Activated gamma-delta T cell (primary cell): Measurements from ENCODE around the gene RASA4B.

Source experiments
- DNase-seq: peaks from one replicate; lab custom pipeline; 2025; lab: John Stamatoyannopoulos, UW

RASA4B gene

DNA sequence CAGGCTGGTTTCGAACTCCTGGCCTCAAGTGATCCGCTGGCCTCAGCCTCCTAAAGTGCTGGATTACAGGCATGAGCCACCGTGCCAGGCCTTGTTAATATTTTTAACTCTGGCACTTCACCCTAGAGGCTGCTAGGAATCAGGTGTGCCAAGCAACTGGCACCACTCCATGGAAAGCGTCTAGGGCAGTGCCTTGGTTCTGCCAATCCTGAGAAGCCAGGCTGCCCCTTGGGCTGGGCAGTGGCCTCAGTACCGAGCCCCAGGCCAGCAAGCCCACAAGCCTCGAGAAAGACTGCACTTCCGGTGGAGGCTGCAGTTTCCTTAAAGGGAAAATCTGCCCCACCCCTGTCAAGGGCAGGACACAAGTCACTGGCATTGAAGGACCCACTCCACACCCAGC is 64.3 kb downstream of the RASA4B start:
- no peak for DNase-seq

DNA sequence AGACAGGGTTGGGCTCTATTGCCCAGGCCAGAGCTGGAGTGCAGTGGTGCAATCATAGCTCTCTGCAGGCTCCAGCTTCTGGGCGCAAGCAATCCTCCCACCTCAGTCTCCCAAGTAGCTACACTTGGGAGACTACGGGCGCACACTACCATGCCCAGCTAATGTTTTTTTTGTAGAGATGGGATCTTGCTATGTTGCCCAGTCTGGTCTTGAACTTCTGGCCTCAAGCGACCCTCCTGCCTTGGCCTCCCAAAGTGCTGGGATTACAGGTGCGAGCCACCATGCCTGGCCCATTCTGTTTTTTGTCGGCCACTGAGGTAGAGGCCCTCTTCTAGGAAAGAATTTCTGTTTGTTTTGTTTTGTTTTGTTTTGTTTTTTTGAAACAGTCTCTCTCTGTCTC is 65.1 kb downstream of the RASA4B start:
- no peak for DNase-seq

DNA sequence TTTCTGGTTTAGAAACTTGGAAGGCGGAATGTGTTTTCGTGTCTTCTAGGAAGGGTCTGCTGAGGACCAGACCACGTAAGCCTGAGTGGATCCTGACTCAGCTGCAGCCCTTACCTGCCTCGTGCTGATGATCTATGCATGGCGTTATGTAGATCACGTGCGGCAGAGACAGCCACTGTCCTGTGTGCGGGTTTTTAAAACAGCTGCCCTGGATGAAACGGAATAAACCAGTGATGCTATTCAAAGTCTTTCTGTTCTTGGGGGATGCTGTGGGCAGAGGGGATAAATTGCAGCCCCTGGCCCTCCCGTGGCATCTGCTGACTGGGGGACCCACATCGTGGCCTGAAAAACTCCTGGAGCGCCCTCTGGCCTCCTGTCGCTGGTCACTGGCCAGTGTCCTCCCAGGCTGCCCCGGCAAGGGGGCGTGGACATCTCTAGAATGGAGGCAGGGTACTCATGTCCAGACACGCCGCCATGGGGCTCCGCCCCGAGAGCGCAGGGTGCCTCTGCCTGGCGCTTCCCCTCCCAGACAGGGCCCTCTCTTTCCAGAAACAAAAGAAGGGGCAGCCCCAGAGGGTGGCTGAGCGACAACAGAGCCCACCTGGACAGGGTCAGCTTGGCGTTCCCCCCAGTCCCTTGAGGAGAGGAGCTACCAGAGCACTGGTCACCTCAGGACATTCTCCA is 66.1 kb downstream of the RASA4B start:
- no peak for DNase-seq

DNA sequence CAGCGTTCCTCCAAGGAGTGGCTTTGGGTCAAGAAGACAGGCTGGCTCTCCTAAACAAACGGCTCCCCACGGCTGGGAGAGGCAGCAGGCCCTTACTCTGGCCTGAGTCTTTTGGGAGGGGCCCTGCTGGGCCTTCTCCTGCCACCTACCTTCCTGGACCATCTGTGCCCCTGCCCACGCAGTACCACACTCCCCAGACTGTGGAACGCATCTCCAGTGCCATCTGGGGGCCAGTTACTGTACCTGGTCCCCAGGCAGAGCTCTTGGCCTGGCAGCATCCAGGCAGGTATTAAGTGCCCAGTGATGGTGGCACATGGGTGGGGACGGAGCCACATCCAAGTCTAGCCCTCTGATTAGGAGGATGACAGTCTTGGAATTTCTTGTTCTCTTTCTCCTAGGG is 67.3 kb downstream of the RASA4B start:
- DNase-seq, result no peak

DNA sequence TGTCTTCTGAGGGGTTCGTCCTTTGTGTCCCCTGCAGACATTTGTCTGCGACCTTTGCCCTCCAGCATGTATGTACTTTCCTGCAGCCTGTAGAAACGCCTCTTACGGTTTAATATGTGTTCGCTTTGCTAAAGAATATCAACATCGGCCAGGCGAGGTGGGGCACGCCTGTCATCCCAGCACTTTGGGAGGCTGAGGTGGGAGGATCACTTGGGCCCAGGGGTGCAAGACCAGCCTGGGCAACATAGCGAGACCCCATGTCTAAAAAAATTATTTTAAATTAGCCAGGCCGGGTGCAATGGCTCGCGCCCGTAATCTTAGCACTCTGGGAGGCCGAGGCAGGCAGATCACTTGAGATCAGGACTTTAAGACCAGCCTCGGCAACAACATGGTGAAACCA is 68.4 kb downstream of the RASA4B start:
- no peak for DNase-seq

DNA sequence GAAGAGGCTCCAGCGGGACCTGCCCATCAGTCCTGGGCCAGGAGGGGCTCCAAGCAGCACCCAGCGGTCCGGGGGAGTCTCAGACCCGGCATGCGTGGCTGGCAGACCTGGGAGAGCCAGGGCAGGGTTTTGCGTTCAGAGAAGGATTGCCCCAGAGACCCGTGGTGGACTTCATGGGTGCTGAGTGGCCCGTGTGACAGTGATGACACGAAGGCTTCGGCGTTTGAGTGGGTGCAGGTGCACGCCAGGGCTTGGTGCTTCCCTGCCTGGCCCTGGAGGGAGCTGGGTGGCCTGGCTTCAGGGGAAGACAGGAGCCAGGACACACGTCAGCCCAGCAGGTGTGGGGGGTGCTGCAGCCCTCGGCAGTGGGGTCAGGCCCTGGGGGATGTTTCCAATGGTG is 70.3 kb downstream of the RASA4B start:
- DNase-seq, result no peak

DNA sequence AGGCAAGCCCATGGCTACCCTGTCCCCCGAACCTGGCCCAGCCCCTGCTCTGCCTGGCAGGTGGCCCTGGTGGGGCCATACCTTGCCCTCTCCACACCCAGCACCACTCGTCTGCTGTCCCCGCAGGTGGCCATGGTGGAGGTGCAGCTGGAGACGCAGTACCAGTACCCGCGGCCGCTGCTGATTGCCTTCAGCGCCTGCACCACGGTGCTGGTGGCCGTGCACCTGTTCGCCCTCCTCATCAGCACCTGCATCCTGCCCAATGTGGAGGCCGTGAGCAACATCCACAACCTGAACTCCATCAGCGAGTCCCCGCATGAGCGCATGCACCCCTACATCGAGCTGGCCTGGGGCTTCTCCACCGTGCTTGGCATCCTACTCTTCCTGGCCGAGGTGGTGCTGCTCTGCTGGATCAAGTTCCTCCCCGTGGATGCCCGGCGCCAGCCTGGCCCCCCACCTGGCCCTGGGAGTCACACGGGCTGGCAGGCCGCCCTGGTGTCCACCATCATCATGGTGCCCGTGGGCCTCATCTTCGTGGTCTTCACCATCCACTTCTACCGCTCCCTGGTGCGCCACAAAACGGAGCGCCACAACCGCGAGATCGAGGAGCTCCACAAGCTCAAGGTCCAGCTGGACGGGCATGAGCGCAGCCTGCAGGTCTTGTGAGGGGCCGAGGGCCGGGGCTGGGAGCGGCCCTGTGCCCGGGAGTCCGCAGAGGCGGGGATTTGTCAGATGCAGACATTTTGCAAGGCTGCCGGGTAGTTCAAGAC is 71.0 kb downstream of the RASA4B start:
- no peak for DNase-seq

DNA sequence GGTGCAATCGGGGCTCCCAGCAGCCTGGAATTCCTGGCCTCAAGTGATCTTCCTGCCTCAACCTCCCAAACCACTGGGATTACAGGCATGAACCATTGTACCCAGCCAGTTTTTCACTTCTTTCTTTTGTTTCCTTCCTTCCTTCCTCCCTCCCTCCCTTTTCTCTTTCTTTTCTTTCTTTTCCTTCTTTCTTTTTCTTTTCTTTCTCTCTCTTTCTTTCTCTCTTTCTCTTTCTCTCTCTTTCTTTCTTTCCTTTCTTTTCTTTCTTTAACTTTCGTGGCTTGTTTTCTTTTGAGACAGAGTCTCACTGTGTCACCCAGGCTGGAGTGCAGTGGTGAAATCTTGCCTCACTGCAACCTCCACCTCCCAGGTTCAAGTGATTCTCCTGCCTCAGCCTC is 71.9 kb downstream of the RASA4B start:
- no peak for DNase-seq

DNA sequence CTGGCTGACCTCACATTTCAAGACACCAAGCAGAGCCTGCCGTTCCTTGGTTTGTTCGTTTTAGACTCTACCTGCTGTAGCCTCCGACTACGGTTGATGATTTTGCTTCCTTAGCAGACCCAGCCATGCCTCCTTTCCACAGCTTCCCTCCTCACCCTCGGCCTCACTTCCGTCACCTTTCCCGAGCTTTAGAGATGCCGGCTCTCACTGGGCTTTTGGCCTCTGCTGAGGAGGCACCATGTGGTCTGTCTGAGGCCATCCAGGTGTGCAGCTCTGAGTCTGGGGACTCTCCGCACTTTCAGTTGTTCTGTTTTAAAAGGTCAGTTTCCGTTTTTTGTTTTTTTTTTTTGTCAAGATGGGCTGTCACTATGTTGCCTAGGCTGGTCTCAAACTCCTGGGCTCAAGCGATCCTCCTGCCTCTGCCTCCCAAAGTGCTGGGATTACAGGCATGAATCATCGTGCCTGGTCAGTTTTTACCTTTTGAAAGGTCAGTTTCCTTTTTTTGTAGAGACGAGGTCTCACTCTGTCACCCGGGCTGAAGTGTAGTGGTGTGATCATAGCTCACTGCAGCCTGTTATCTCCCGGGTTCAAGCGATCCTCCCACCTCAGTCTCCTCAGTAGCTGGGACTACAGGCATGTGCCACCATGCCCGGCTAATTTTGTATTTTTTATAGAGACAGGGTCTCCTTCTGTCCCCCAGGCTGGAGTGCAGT is 72.5 kb downstream of the RASA4B start:
- no peak for DNase-seq

DNA sequence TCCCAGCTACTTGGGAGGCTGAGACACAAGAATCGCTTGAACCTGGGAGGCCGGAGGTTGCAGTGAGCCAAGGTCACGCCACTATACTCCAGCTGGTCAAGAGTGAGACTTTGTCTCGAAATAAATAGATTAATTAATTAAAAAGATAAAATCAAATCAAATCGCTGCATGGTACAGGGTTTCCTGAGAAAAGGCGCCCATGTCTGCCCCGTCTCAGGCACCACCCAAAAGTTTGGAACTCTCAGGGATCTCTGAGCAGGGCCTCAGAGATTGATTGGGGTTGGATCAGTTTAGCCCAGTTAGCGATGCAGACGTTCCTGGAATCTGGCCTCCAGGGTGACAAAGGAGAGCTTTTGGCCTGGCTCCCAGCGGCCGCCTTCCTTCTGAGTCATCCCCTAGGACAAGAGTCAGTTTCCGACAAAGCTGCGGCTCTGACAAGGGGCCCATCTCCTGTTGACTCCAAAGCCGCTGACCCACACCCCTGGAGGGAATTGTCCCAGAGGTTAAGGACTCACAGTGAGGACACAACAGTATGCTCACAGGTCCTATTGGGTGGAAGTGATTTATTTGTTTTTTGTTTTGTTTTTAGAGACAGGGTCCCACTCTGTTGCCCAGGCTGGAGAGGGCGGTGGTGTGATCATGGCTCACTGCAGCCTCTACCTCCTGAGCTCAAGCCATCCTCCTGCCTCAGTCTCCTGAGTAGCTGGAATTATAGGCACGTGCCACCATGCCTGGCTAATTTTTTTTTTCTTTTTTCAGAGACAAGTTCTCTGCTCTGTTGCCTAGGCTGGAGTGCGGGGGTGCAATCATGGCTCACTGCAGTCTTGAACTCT is 77.4 kb downstream of the RASA4B start:
- DNase-seq, result no peak

DNA sequence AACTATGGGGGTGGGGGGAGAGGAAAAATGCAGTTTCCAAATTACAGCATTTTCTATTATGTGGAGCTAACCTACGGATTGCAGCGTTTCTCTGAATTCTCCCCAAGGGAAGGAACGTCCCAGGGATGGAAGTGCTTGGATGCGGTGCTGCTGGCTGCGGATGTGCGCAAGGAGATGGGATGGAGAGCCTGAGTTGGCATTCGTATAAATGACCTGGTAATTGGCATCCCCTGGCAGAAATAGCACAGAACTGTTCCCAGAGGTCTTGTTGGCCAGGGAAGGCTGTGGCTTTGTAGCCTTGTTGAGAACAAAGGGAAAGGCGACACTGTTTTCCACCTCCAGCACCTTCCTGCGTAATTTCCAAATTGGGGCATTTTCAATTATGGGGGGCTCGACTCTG is 81.5 kb downstream of the RASA4B start:
- DNase-seq, result no peak

DNA sequence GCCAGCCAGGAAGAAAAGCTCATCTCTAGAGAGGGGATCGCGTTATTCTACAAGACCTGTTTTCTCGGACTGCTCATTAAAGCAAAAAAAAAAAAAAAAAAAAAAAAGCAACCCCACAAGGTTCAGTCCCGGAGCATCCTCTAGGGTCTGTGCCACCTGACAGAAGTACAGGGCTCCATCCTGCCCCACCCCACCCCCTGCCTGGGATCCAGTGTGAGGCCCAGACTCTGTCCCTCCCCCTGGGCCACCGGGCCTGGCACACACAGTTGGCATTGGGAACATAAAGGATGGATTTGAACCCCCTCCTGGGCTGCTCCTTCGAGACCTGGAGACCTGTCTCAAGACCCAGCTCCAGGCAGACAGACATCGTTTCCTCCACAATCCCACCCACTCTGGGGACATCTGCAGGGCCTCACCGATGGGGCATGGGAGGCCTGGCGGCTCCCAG is 83.5 kb downstream of the RASA4B start:
- DNase-seq, result no peak

DNA sequence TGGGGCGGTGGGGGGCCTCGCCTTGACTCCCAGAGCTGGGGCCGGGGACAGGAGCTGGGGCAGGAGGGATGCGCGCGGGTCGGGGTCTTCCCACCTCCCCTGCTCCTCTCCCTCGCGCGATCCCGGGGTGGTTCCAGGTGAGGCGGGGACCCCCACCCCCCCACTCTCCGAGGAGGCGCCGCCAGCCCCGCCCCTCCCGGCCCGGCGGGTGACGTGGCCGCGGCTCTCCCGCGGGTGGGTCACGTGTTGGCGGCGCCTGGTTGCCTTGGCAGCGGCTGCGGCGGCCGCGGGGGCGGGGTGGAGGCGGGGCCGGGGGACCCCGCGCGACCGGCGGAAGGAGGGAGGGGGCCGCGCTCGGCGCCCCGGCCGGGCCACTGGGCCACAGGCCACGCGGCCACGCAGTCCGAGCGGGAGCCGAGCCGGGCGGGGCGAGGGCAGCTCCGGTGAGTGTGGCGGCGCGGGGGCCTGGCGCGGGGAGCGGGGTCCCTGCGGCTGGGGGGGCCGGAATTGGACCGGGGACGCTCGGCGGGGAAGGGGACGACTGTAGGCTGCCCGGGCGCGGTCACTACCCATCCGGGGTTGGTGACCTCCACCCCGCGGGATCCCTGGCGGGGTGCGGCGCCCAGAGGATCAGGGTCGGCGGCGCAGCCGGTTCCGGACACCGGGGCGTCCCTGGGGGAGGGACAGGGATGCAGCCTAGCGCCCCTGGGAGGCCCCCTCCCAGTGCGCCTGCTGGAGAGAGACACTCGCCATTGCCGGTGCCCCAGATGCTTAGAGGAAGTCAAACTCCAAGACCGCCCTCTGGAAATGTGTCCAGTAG is 84.1 kb downstream of the RASA4B start, which contains the start of gene ORAI2:
Gene ORAI2 (plus strand): TSS at position 357 of the 820 bp plus-strand sequence. CDS start 5,382 bp downstream, outside the sequence.
- DNase-seq, result peak; percentile 88
